ENCODE results near the gene ADD1.
A peak's percentile ranks its signal among the peaks of the same experiment; 100 is the strongest.
"Not testable (repeated sequence)": the region's sequence is repeated elsewhere in the genome, so short reads cannot be mapped to it uniquely, and the experiment has no call there.

The ADD1 gene

GRCh38 chr4:2910409-2910808 lies 66.8 kb downstream of the ADD1 start:
- DNase-seq (ENCODE audit: low read depth, low spot score), result no peak
- H3K27ac ChIP-seq, result no peak overlapping the region

DNA sequence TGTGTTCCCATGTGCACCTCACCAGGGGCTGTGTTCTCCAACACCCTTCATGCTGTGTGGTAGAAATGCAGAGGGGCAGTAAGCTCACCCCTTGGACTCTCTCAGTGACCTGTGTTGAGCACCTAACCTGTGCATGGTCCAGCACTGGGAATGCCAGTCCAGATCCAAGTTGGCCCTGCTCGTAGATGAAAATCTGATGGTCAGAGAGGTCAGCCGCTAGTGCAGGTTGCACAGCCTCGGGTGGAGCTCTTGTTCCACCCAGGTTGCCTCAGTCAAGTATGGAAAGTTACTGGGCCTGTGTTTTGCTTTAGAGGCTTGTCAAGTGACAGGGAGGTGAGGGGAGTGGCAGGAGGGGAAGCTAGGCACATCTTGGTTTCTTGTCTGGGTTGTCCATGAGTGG lies 68.2 kb downstream of the ADD1 start:
- no peak for DNase-seq (ENCODE audit: low read depth, low spot score)
- H3K27ac ChIP-seq, result no peak overlapping the region

DNA sequence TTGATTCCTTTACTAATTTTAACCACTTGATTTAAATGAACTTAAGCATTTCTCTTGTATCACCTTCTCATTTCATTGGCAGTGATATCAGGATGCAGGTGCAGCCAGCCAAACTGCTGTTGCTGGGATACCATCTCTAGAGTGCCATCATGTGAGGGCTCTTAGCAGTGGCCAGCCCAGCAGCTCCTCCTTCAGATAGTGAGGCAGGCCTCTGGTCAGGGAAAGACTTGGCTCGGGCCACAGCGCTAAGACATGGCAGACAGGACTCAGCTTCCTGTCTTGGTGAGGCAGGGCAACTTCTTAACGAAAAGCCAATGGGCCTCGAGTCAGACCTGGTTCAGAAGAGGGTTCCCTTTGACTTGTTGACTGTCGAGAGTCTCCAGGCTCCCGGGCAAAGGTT lies 69.5 kb downstream of the ADD1 start:
- no peak overlapping the region for H3K27ac ChIP-seq
- DNase-seq (ENCODE audit: low read depth, low spot score), result no peak

DNA sequence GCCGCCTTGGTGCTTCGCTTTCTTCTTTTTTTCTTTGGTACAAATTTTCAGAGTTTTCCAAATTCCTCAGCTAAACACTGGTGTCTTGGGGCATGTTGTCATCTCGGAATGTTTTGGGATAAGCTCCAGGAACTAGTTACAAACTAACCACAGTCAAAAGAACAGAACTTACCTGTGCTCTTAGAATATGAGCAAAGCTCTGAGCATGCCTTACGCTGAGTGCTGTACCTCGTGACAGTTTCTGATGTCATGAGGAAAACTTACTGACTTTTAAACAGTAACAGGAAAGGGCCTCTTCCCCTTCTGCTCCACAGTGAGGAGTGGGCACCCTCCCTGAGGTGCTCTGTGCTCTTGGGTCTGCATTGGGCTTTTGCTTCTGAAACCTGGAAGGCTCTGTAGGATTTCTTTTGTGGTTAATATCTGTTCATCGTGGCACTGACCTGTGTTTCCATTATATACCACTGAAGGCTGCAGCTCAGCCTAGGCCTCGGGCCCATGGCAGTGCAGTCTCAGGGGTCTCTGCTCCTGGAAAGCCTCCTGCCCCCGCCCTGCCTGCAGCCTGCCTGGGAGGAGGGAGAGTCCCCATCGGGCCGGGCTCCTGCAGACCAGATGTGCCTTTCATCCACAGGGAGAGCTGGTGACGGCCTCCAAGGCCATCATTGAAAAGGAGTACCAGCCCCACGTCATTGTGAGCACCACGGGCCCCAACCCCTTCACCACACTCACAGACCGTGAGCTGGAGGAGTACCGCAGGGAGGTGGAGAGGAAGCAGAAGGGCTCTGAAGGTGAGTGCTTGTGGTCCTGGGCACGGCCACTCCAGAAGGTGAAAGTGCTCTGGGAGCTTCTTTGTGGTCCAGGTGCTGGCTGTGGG lies 70.8 kb downstream of the ADD1 start:
- H3K27ac ChIP-seq, result no peak overlapping the region
- DNase-seq (ENCODE audit: low read depth, low spot score), result no peak

DNA sequence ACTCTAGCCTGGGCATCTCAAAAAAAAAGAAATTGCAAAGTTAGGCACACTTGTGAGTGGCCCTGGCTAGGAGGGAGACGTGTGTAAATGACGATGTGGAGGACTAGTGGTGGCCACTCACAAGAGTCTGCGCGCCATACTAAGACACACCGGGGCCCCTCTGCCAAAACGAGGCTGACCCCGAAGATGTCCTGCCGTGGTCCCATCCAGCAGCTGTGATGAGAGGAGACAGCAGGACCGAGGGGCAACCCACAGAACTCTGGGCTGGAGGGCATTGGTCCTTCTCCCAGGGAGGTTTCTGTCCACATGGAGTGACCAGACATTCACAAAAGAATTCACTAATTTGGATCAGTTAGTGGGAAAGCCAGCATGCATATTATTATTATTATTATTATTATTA lies 72.1 kb downstream of the ADD1 start:
- no peak for DNase-seq (ENCODE audit: low read depth, low spot score)
- no peak overlapping the region for H3K27ac ChIP-seq

DNA sequence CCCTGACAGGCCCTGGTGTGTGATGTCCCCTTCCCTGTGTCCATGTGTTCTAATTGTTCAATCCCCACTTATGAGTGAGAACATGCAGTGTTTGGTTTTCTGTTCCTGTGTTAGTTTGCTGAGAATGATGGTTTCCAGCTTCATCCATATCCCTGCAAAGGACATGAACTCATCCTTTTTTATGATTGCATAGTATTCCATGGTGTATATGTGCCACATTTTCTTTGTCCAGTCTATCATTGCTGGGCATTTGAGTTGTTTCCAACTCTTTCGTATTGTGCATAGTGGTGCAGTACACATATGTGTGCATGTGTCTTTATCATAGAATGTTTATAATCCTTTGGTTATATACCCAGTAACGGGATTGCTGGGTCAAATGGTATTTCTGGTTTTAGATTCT lies 73.1 kb downstream of the ADD1 start:
- DNase-seq (ENCODE audit: low read depth, low spot score), result not testable (repeated sequence)

DNA sequence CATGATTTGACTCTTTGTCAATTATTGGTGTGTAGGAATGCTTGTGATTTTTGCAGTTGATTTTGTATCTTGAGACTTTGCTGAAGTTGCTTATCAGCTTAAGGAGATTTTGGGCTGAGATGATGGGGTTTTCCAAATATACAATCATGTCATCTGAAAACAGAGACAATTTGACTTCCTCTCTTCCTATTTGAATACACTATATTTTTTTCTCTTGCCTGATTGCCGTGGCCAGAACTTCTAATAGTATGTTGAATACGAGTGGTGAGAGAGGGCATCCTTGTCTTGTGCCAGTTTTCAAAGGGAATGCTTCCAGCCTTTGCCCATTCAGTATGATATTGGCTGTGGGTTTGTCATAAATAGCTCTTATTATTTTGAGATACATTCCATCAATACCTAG lies 74.7 kb downstream of the ADD1 start:
- DNase-seq (ENCODE audit: low read depth, low spot score); H3K27ac ChIP-seq: not testable (repeated sequence)

More for the DNA sequence above, 73.1 kb downstream of the ADD1 start:
- H3K27ac ChIP-seq, result not testable (repeated sequence)

DNA sequence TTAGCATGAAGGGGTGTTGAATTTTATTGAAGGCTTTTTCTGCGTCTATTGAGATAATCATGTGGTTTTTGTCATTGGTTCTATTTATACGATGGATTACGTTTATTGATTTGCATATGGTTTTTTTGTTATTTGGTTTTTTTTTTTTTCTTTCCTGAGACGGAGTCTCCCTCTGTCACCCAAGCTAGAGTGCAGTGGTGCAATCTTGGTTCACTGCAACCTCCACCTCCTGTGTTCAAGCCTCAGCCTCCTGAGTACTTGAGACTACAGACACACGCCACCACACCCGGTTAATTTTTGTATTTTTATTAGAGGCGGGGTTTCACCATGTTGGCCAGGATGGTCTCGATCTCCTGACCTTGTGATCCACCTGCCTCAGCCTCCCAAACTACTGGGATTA lies 75.1 kb downstream of the ADD1 start:
- not testable (repeated sequence) for DNase-seq (ENCODE audit: low read depth, low spot score); H3K27ac ChIP-seq

- not testable (repeated sequence) for DNase-seq (ENCODE audit: low read depth, low spot score)
- peak overlapping the region; percentile 63 for H3K27ac ChIP-seq
Measured at GRCh38 chr4:2922453-2923101, 78.9 kb downstream of the ADD1 start.

- DNase-seq (ENCODE audit: low read depth, low spot score), result no peak
- H3K27ac ChIP-seq, result peak overlapping the region; percentile 63
Measured at GRCh38 chr4:2923141-2923551, 79.5 kb downstream of the ADD1 start.

GRCh38 chr4:2923668-2924173 lies 80.1 kb downstream of the ADD1 start:
- no peak for DNase-seq (ENCODE audit: low read depth, low spot score)
- peak overlapping the region; percentile 63 for H3K27ac ChIP-seq

GRCh38 chr4:2924286-2924685 lies 80.6 kb downstream of the ADD1 start:
- peak overlapping the region; percentile 0 for H3K27ac ChIP-seq

GRCh38 chr4:2924765-2925301 lies 81.2 kb downstream of the ADD1 start:
- no peak for DNase-seq (ENCODE audit: low read depth, low spot score)
- no peak overlapping the region for H3K27ac ChIP-seq

More at GRCh38 chr4:2924286-2924685, 80.6 kb downstream of the ADD1 start:
- no peak for DNase-seq (ENCODE audit: low read depth, low spot score)

DNA sequence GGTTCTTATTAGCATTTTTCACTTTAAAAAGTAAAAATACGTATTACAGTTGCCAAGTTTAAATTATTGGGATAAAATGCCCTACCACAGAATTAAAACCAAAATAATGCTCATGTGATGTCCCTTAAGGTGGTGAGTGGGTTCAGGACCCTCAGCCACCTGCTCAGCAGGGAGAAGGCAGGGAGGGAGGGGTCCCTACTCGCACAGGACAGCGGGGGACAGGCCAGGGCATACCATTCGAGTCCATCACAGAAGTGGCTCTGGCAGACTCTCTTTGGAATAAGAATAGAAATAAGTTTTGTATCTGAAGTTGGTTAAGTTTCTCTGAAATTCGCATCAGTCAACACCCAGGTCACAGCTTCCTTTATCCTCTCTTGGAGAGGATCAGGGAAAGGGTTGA lies 81.9 kb downstream of the ADD1 start:
- H3K27ac ChIP-seq, result no peak overlapping the region
- DNase-seq (ENCODE audit: low read depth, low spot score), result no peak

- no peak for DNase-seq (ENCODE audit: low read depth, low spot score)
- no peak overlapping the region for H3K27ac ChIP-seq
Measured at GRCh38 chr4:2925931-2926860, 82.6 kb downstream of the ADD1 start.

- H3K27ac ChIP-seq, result no peak overlapping the region
- DNase-seq (ENCODE audit: low read depth, low spot score), result no peak
Measured at GRCh38 chr4:2927016-2927695, 83.5 kb downstream of the ADD1 start.

- no peak overlapping the region for H3K27ac ChIP-seq
- DNase-seq (ENCODE audit: low read depth, low spot score), result no peak
Measured at GRCh38 chr4:2927696-2928075, 84.0 kb downstream of the ADD1 start.

DNA sequence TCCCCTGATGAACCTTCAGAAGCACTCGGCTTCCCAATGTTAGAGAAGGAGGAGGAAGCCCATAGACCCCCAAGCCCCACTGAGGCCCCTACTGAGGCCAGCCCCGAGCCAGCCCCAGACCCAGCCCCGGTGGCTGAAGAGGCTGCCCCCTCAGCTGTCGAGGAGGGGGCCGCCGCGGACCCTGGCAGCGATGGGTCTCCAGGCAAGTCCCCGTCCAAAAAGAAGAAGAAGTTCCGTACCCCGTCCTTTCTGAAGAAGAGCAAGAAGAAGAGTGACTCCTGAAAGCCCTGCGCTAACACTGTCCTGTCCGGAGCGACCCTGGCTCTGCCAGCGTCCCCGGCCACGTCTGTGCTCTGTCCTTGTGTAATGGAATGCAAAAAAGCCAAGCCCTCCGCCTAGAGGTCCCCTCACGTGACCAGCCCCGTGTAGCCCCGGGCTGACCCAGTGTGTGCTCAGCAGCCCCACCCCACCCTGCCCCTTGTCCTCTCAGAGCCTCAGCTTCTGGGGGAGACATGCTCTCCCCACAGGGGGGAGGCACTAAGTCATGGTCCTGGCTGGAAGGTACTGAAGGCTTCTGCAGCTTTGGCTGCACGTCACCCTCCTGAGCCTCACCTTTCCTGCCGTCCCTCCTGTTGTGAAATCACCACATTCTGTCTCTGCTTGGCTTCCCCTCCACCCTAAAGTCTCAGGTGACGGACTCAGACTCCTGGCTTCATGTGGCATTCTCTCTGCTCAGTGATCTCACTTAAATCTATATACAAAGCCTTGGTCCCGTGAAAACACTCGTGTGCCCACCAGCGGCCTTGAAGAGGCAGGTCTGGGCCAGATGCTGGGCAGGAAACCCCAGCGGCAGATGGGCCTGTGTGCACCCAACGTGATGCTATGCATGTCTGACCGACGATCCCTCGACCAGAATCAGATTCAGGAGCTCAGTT lies 84.9 kb downstream of the ADD1 start:
- DNase-seq (ENCODE audit: low read depth, low spot score), result no peak
- H3K27ac ChIP-seq, result no peak overlapping the region

Measured in epithelial cell of prostate (primary cell).